Measurements from ENCODE around the gene SKA2.
"Not testable (repeated sequence)": the region's sequence is repeated elsewhere in the genome, so short reads cannot be mapped to it uniquely, and the experiment has no call there.

The SKA2 gene

DNA sequence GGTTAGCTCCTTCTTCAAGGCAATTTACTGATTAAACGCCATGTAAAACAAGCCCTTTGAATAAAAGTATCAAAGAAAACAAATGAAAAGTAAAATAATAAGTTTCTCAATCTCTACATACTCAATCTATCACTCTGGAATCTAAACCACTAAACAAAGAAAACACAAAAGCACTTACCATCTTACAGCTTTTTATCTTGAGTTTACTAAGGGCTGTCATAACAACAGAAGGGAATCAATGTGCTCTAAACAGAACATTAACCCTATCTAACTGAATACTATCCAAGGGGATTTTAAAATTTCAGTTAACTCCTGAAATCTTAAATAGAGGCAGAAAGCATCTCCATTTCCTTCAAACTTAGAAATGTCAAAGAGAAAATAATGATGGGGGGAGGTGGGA, 3.4 kb downstream of the SKA2 start:
- no peak for DNase-seq (ENCODE audit: low read depth in 2 of 2)

DNA sequence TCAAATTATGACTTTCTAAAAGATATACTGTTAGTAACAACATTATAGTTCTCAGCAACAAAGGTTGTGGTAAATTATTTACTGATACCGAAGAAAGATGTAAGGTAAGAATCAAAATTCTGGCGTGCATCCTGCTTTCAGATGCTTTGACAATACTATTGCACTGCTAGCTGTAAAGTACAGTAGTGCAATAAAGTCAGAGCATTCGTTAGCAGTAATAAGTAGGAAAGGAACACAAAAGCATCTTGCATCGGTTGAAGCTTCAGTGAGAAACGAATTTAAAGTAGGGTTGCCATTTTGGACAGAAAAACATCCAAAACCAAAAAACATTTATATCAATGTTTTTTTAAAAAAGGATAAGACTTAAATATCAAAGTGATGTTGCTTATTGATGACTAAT, 4.0 kb downstream of the SKA2 start:
- DNase-seq (ENCODE audit: low read depth in 2 of 2), result no peak

DNA sequence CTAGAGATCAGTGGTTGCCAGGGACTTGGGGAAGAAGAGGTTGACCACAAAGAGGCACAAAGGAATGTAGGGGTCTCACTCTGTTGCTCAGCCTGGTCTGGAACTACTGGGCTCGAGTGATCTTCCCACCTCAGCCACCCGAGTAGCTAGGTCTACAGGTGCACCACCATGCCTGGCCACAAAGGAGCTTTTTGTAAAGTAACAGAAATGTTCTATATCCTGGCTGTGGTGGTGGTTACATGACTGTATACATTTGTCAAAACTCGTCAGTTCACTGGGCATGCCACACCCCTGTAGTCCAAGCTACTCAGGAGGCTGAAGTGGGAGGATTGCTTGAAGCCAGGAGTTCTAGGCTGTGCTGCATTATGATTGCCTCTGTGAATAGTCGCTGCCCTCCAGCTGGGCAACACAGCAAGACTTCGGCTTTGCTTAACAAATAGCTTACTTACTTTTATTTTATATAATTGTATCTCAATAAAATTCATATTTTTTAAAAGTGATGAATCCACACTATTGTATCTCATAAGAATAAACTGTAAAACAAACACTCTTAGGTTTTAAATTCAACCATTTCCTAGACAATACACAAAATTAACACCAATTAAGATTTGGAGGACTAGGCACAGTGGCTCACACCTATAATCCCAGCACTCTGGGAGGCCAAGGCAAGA, 5.0 kb downstream of the SKA2 start:
- no peak for DNase-seq (ENCODE audit: low read depth in 2 of 2)

DNA sequence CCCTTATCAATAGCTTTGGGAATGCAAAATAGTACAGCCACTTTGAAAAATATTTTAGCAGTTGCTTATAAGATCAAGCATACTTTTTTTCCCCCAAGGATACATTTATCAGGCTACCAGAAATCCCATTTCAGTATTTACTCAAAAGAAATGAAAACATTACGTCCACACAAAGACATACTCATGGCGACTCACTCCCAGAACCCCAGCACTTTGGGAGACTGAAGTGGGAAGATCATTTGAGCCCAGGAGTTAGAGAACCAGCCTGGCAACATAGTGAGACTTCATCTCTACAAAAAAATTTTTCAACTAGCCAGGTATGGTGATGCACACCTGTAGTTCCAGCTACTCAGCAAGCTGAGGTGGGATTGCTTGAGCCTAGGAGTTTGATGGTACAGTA, 5.9 kb downstream of the SKA2 start:
- no peak for DNase-seq (ENCODE audit: low read depth in 2 of 2)

DNA sequence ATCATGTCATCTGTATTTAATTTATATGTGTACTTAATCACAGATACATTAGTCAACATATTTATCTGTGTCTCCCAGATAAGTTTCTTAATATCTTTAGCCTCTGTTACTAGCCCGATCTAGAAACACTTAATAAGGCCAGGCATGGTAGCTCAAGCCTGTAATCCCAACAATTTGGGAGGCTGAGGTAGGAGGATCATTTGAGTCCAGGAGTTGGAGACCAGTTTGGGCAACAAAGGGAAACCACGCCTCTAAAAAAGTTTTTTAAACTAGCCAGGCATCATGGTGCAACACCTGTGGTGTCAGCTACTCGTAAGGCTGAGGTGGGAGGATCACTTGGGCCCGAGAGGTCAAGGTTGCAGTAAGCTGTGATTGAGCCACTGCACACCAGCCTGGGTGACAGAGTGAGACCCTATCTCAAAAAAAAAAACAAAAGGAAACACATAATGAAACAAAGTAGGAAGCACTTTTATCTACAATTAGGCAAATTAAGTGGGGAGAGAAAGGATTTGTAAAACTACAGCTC, 9.4 kb downstream of the SKA2 start:
- DNase-seq (ENCODE audit: low read depth in 2 of 2), result no peak

DNA sequence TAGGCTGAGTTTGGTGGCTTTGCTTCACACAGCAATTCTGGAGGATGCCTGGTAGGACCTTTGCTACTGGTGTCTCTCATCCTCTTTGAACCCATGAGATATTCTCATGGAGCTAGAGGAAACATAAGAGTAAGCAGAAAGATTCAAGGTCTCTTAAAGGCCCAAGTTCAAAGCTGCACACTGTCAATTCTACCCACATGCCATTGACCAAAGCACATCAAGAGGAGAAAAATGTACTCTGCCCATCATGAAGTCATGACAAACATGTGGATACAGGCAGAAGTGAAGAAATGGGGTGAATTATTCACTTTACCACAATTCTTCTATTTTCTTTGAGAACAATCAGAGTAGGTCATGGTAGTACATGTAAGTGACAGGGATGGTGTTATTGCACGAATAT, 13.1 kb downstream of the SKA2 start:
- no peak for DNase-seq (ENCODE audit: low read depth in 2 of 2)

DNA sequence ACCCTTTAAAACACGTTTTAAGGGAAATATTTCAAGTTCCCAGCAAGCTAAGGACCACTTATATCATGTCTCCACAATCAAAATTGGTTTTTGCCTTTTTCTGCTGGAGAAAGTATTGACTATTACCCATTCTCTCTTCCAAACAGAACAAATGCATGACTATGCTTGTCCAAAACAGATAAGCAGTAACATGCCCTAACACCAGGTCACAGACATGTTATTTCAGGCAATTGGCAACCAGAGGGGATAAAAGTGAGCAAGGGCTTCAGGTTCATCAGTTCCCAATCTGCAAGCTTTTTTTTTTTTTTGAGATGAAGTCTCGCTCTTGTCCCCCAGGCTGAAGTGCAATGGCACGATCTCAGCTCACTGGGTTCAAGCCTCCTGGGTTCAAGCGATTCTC, 15.0 kb downstream of the SKA2 start:
- no peak for DNase-seq (ENCODE audit: low read depth in 2 of 2)

DNA sequence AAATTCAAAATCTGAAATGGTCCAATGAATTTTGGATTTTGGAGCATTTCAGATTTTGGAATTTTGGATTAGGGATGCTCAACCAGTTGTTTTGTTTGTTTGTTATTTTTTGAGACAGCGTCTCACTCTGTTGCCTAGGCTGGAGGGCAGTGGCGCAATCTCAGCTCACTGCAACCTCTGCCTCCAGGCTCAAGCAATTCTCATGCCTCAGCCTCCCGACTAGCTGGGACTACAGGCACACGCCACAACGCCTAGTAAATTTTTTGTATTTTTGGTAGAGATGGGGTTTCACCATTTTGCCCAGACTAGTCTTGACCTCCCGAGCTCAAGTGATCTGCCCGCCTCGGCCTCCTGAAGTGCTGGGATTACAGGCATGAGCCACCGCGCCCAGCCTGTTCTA, 16.6 kb downstream of the SKA2 start:
- not testable (repeated sequence) for DNase-seq (ENCODE audit: low read depth in 2 of 2)

DNA sequence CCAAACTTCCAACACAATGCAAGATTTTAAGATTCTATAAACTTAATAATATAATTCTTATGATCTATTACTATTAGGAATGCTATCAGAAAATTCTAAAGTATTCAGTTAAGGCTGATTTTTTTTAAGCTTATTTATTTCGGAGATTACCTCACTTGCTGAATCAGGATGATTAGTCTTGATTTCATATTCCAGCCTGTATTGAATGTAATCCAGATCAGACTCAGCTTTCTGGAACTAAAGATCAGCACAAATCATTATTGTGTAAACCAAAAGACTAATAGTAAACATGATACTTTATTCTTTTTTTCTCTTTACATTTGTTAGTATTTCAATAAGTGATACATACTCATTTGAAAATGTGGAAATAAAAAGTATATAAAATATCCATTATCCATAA, 23.9 kb downstream of the SKA2 start:
- DNase-seq (ENCODE audit: low read depth in 2 of 2), result no peak

DNA sequence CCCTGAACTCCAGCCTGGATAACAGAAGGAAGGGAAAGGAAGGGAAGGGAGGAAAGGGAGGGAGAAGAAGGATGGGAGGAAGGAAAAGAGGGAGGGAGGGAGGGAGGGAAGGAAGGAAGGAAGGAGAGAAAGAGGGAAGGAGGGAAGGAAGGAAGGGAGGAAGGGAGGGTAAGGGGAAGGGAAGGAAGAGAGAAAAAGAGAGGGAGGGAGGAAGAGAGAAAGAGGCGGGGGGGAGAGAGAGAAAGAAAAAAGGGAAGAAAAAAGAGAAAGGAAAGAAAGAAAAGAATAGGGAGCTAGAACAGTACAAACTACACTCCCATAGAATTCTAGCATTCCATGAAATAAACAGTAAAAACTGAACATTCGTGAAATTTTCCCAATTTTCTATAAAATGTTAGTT, 25.2 kb downstream of the SKA2 start:
- no peak for DNase-seq (ENCODE audit: low read depth in 2 of 2)

DNA sequence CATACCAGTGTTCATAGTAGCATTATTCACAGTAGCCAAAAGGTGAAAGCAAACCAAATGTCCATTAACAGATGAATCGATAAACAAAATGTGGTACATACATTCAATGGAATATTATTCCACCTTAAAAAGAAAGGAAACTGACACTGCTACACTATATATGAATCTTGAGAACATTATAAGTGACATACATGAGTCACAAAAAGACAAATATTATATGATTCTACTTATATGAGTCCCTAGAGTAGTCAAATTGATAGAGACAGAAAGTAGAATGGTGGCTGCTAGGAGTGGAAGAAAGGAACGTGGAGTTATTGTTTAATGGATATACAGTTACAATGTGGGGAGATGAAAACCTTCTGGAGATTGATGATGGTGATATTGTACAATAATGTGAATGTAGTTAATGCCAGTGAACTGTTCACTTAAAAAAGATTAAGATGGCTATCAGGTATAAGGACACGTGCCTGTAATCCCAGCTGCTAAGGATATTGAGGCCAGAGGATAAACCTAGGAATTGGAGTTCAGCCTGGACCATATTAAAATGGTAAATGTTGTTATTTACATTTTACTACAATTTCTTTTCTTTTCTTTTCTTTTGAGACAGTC, 28.1 kb downstream of the SKA2 start:
- DNase-seq (ENCODE audit: low read depth in 2 of 2), result no peak

DNA sequence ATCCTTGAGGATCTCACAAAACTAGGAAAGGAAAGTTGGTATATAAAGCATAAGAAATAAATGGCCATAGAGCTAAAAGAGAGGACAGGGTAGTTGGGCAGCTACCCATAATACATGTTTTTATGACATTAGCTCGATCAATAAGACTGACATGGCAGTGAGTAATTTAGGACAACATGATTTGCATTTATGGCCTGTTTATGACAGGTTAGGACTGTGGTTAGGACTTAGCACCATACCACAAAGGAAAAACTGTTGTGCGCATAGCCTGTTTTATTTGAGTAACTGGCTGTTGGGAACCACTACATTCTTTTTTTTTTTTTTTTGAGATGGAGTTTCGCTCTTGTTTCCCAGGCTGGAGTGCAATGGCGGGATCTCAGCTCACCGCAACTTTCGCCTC, 30.3 kb downstream of the SKA2 start:
- DNase-seq (ENCODE audit: low read depth in 2 of 2), result no peak

DNA sequence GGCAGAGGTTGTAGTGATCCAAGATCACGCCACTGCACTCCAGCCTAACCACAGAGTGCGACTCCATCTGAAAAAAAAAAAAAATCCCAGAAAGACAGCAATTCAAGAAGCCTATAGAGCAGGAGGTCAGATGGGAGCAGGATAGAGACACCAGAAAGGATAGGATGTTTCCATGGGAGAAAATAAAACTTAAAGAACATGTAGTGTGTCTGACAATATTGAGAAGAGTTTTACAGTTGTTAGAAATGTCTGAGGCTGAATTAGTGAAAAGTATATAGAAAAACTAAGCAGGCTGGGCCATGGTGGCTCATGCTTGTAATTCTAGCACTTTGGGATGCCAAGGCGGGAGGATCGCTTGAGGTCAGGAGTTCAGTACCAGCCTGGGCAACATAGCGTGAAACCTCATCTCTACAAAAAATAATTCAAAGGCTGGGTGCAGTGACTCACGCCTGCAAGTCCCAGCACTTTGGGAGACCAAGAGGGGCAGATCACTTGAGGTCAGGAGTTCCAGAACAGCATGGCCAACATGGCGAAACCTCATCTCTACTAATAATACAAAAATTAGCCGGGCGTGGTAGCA, 33.0 kb downstream of the SKA2 start:
- DNase-seq (ENCODE audit: low read depth in 2 of 2), result no peak

DNA sequence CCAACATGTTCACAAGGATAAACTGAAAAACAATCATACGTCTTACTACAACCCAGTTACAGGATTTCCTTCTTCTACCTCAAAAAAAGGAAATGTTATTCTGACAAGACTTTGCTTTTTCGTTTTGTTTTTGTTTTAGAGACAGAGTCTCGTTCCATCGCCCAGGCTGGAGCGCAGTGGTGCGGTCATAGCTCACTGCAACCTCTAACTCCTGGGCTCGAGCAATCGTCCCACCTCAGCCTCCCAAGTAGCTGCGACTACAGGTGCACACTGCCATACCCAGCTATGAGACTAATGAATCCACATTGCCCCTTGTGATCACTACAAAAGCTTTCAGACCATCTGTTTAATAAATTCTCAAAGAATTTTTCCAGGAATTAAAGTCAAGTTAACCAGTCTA, 39.5 kb downstream of the SKA2 start:
- DNase-seq (ENCODE audit: low read depth in 2 of 2), result no peak

DNA sequence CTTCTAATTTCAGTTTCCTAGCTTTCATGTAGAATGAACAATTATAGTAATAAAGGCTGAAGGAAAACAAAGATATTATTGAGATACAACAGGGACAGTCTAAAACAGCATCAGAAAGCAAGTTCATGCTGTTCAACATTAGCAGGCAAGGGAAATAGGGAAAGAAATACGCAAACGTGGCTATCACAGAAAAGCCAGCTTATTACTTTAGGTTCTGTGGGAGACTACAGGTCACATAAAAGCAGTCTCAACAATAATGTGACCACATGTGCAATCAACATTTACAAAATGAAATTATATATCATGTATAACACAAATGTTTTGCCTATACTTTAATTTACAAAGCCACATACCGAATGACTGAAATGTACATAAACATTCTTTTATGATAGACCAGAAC, 43.4 kb downstream of the SKA2 start:
- DNase-seq (ENCODE audit: low read depth in 2 of 2), result no peak

DNA sequence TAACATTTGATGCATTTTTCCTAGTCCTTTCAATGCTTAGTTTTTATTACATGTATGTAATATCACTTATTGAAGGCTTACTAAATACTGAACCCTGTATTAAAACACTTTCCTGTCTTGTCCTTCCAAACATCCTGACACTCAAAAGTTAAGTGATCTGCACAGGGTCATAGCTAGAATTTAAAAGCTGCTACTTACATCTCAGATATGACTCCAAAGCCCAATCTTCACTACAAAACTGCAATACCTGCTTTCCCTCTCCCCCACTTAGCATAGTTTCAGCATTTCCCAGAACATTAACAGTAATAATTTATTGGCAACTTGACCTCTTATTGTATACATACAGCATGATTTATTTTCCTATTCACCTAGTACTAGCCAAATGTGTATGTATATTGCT, 44.0 kb downstream of the SKA2 start:
- DNase-seq (ENCODE audit: low read depth in 2 of 2), result no peak

DNA sequence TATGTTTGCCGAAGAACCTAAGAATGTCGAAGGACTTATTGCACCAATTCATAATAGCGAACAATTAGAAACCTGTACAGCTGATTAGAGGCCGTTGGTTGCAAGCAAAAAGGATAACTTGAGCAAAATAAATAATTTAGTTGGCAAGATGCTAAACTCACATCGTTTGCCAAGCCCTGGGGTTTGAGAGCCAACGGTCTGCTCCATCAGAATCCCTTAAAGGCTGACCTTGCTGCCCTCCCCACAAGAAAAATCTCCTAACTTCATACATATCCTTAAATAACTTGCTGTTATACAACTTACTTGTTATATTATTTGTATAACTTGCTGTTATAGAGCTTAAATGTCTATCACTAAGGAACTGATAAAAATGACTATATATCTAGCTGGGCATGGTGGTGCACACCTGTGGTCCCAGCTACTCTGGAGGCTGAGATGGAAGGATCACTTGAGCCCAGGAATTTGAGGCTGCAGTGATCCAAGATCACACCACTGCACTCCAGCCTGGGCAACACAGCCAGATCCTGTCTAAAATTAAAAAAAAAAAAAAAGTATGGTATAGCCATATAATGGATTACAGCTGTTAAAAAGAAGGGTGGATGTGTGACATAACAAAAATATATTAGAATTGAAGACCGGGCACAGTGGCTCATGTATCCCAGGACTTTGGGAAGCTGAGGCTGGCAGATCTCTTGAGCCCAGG, 46.4 kb downstream of the SKA2 start:
- DNase-seq (ENCODE audit: low read depth in 2 of 2), result no peak

DNA sequence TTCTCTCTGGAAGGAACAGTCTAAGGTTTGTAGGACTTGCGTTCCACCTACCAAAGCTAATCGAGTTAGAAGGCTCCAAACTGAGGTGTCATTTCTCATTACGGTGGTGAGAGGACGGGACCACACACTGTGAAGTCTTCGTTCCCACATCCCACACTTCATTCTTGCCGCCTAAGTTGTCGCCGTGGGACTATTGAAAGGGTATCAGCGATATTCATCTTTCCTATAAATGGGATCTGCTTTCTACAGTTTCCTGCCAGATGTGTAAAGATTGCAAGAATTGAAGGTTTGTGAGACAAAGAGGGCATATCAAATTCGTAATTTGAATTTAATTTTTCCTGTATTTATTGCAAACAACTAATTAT, 47.7 kb downstream of the SKA2 start:
- no peak for DNase-seq (ENCODE audit: low read depth in 2 of 2)

DNA sequence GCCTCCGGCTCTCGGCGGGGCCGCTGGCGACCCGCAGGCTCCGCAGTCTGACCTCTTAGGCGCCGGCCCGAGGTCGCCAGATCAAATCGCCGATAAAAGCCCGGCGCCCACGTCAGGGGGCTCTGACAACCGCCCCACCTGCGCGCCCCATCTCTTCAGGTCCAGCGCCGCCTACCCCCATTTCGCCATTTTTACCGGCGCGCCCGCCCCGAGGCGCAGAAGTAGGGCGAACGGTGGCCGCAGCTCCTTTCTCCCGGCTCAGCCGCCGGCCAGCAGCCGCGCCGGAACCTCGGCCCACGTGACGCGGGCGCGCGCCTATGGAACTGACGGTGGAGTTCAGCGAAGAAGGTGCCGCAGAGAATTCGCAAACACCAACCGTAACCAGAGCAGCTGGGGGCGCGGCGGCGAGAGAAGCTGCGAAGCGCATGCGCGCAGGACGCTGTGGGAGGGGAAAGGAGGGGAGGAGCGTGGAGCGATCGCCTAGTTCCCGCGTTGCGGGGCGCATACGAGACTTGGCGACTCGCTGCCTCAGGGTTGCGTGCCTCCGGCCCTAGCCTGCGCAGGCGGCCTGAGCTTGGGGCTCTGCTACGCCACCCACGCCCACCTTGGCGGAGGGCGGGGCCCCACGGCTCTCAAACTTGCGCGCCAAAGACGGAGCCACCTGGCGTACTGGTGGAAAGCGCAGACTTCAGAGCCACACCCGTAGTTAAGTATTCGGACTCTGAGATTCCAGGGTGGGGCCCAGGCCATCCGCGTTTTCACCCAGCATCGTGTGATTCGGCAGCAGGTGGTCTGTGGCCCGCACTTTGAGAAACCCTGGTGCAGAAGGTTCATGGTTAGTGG, 48.3 kb downstream of the SKA2 start, which contains the start of gene TRIM37:
Gene TRIM37, minus strand, starts transcription at position 418 of the 843 bp plus-strand sequence. CDS start 419 bp downstream, outside the sequence.
- peak; percentile 96 to 98 for DNase-seq (ENCODE audit: low read depth in 2 of 2)

DNA sequence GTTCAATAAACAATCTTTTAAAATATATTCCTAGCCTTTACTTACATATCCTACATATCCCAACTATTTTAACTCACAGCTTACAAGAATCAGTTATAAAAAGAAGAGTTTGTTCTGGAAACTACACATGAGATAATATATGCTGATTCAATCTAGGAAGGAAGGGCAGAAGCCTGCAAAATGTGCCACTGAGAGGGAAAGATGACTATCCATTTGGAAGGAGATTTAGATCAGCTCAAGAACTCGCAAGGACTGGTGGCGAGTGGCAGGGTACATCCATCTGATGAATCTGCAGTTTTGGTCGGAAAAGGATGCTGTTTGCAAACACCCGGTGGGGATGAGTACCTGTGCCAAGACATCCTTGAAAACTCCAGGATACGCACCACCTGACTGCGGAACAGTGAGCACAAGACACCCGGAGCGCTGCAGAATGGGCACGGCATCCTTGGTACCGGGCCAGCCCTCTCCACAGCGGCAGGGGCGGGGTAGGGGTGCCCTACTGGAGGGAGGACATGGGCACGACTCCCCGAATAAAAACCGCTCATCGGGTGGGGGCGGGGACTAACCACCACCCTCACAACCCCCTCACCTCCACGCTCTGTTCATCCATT, 49.0 kb downstream of the SKA2 start:
- peak; percentile 45 to 54 for DNase-seq (ENCODE audit: low read depth in 2 of 2)

DNA sequence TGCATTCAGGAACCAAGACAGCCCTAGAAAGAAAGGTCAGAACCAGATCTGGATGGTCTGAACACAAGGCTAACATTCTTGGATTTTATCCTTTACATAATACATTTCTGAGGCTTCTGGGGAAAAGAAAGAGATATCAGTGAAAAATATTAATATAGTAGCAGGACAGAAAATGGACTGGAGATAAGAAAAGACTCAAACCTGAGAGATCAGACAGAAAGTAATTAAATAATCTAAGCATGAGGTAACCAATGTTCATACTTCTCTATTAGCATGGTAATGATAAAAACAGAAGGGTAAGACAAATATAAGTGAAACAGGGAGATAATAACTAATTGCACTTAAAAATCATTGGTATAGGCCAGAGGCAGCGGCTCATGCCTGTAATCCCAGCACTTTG, 53.8 kb downstream of the SKA2 start:
- no peak for DNase-seq (ENCODE audit: low read depth in 2 of 2)
